B cell (primary cell): Measurements from ENCODE around the gene CNBP. TPM values are rescaled to one million over a fixed set of nuclear protein-coding genes. Genes with fewer than 3 reads are reported as not detected.

Experiments
- ATAC-seq: fragments of 200-7000 bp; cut with Tn5 transposase; one replicate; pipeline ENCODE4 v1.10.0; 2021; ENCODE audit warnings: low read depth, mild to moderate bottlenecking, moderate number of reproducible peaks, moderate library complexity
- CTCF ChIA-PET: fragments of 350-600 bp; sonication (Branson Sonifier 250); formaldehyde crosslinking; loops from one replicate; lab custom pipeline; 2021; ENCODE audit warnings: antibody characterized with exemption, inconsistent platforms; lab: Charles Lee
- POLR2A ChIA-PET: fragments of 350-600 bp; sonication (Branson Sonifier 250); formaldehyde crosslinking; loops from one replicate; lab custom pipeline; 2021; ENCODE audit warnings: antibody characterized with exemption; lab: Charles Lee
- DNase-seq: peaks from one replicate; pipeline ENCODE4 v3.0.0; 2013
- H2AFZ ChIP-seq: 2 replicates; pipeline ENCODE4 v1.6.1; 2012; ENCODE audit warnings: mild to moderate bottlenecking, low read depth, low read length; ENCODE audit not compliant: insufficient read depth, poor library complexity, severe bottlenecking
- H3K27ac ChIP-seq, 2 donors: 1 replicate in 1 of 2; 2 replicates in 1 of 2; pipeline ENCODE4 v1.5.1; 2012 to 2013; ENCODE audit warnings: low read length in 2 of 2, mild to moderate bottlenecking in 2 of 2, moderate library complexity in 1 of 2
- H3K27me3 ChIP-seq, 4 experiments: fragments of 200-600 bp in 1 of 4; sonication (generic) in 1 of 4; replicated peaks in 1 of 4; 1 replicate in 2 of 4; 2 replicates in 2 of 4; pipeline versions ENCODE4 v1.6.1 to v1.7.0; 2013 to 2016; ENCODE audit warnings: low read length in 3 of 4, mild to moderate bottlenecking in 2 of 4, mixed read lengths in 1 of 4, moderate library complexity in 1 of 4; ENCODE audit not compliant: insufficient read depth in 4 of 4, control insufficient read depth in 3 of 4; ENCODE audit errors: control extremely low read depth in 1 of 4
- H3K36me3 ChIP-seq, 2 experiments: replicated peaks in 1 of 2; 1 replicate in 1 of 2; 2 replicates in 1 of 2; pipeline versions ENCODE4 v1.6.1 to v1.7.1; 2013; ENCODE audit warnings: low read length in 1 of 2; ENCODE audit not compliant: insufficient read depth in 2 of 2, control insufficient read depth in 1 of 2; ENCODE audit errors: control extremely low read depth in 1 of 2, extremely low read depth in 1 of 2
- H3K4me1 ChIP-seq, 2 donors: fragments of 200-600 bp in 1 of 2; sonication (generic) in 1 of 2; 1 replicate in 1 of 2; 2 replicates in 1 of 2; pipeline versions ENCODE4 v1.5.1 to v1.6.1; 2013 to 2017; ENCODE audit warnings: low read length in 2 of 2; ENCODE audit not compliant: control insufficient read depth in 2 of 2, insufficient read depth in 2 of 2
- H3K4me2 ChIP-seq: replicated peaks from 2 replicates; pipeline ENCODE3; 2012; ENCODE audit warnings: mild to moderate bottlenecking, low read depth, low read length; ENCODE audit not compliant: poor library complexity, severe bottlenecking
- H3K4me3 ChIP-seq, 5 experiments: fragments of 200-600 bp in 1 of 5; sonication (generic) in 1 of 5; 1 replicate in 3 of 5; 2 replicates in 2 of 5; pipeline versions ENCODE4 v1.5.1 to v1.7.0; 2011 to 2016; ENCODE audit warnings: low read length in 4 of 5, mild to moderate bottlenecking in 4 of 5, low read depth in 2 of 5, control low read depth in 1 of 5, moderate library complexity in 1 of 5; ENCODE audit not compliant: insufficient read depth in 1 of 5; ENCODE audit errors: control extremely low read depth in 1 of 5, extremely low read depth in 1 of 5
- H3K79me2 ChIP-seq: fragments of 200-600 bp; sonication (generic); one replicate; pipeline ENCODE4 v1.6.0; 2016; ENCODE audit warnings: low read length; ENCODE audit not compliant: control insufficient read depth, insufficient read depth
- H3K9ac ChIP-seq: fragments of 200-600 bp; sonication (generic); 2 replicates; pipeline ENCODE4 v1.6.1; 2017; ENCODE audit warnings: mild to moderate bottlenecking, low read length, moderate library complexity
- H3K9me3 ChIP-seq, 3 donors: one replicate each; pipeline versions ENCODE4 v1.6.1 to v1.7.1; 2013; ENCODE audit warnings: low read length in 2 of 3; ENCODE audit not compliant: control insufficient read depth in 2 of 3, insufficient read depth in 1 of 3; ENCODE audit errors: control extremely low read depth in 1 of 3
- H4K20me1 ChIP-seq: 2 replicates; pipeline ENCODE4 v1.6.0; 2012; ENCODE audit warnings: mild to moderate bottlenecking, low read length; ENCODE audit not compliant: insufficient read depth, control insufficient read depth, poor library complexity, severe bottlenecking
- H3K27ac Mint-ChIP-seq: one replicate; pipeline ENCODE4 v1.8.0; 2021; ENCODE audit warnings: mixed read lengths
- H3K27me3 Mint-ChIP-seq: one replicate; pipeline ENCODE4 v1.8.0; 2021; ENCODE audit warnings: mixed read lengths
- H3K4me1 Mint-ChIP-seq: one replicate; pipeline ENCODE4 v1.8.0; 2021; ENCODE audit warnings: mixed read lengths
- H3K4me3 Mint-ChIP-seq: one replicate; pipeline ENCODE4 v1.8.0; 2021; ENCODE audit warnings: mixed read lengths
- H3K9me3 Mint-ChIP-seq: one replicate; pipeline ENCODE4 v1.8.0; 2022; ENCODE audit warnings: mixed read lengths; ENCODE audit not compliant: insufficient read depth
- CTCF ChIP-seq: fragments of 200-600 bp; IDR thresholded peaks from one replicate; pipeline ENCODE4 v1.8.0; 2022; ENCODE audit warnings: antibody characterized with exemption, mild to moderate bottlenecking
- EZH2 ChIP-seq: IDR thresholded peaks from 2 replicates; pipeline ENCODE4 v1.6.1; 2012; ENCODE audit warnings: borderline replicate concordance, low read depth, mild to moderate bottlenecking, moderate library complexity, low read length; ENCODE audit not compliant: insufficient read depth, poor library complexity, severe bottlenecking
- WGBS: methylation state at CpG from one replicate; pipeline ENCODE4 v1.1.5; 2013; ENCODE audit warnings: missing lambda C conversion rate; ENCODE audit not compliant: insufficient coverage; 5-methylcytosine and 5-hydroxymethylcytosine counted together
- intact Hi-C: fragments of 100-400 bp; cut with micrococcal nuclease; formaldehyde crosslinking; loops from one replicate; pipeline ENCODE4 v1.10.0; 2022
- polyA plus RNA-seq: library from polyadenylated mRNA; depleted of rRNA; stranded (reverse); fragments of >200 nt; gene quantifications from 2 replicates; pipeline ENCODE4 v1.2.3, GENCODE V29; 2012
- total RNA-seq, 2 donors: library from RNA; stranded (reverse); fragments of 120-200 nt in 1 of 2; gene quantifications; 1 replicate in 1 of 2; 2 replicates in 1 of 2; pipeline versions ENCODE4 v1.2.3 to v1.2.4, GENCODE V29; 2013 to 2022

Gene CNBP
- total and polyA plus RNA-seq, 2 donors (not counting 1 experiment from before 2014, with no cell fraction given): 167 to 304 TPM

- Histone ChIP-seq H4K20me1 (no peaks in the 10 kb centered on the region), H3K27ac (peak overlapping the region in 1 of 2 donors; percentile 1), H3K4me2 (no peak overlapping the region), H2AFZ (peak overlapping the region; percentile 30), H3K79me2 (no peaks in the 10 kb centered on the region), H3K36me3 (no peaks in the 10 kb centered on the region), H3K27me3 (no peaks in the 10 kb centered on the region), H3K4me1 (peaks cover 24 to 42% of the 10 kb centered on the region in 2 donors), H3K9me3 (peaks cover 0 to under 1% (median 0%) of the 10 kb centered on the region in 3 donors), H3K4me3 (peak overlapping the region in 1 of 5 experiments; percentile 19), H3K9ac (no peak overlapping the region)
- Mint-ChIP-seq H3K4me3 (no peak overlapping the region), H3K4me1 (peaks cover 55% of the 10 kb centered on the region), H3K9me3 (peaks cover 4% of the 10 kb centered on the region), H3K27me3 (no peaks in the 10 kb centered on the region), H3K27ac (peak overlapping the region; percentile 79)
- ChIA-PET POLR2A (interaction anchor here (1.0 to 1.2 kb wide), 2 partner anchors 45 to 47 kb away, joined by 3 to 7 read pairs; partner anchors contain the start of gene CNBP), CTCF (interaction anchor here (0.6 to 11.3 kb wide), 4 partner anchors 15 to 259 kb away, joined by 3 to 98 read pairs (median 4); partner anchors contain the start of gene COPG1)
- intact Hi-C loops: loop anchor here (5.0 kb wide), 2 partner anchors 212 to 503 kb away; partner anchors contain the start of genes IFT122 and RAB7A
- no peak for TF ChIP-seq CTCF
- TF ChIP-seq EZH2: no peak
- DNase-seq (peak; percentile 31), ATAC-seq (peak; percentile 7)
- 67% methylated on average over 2 of the region's 7 CpGs for WGBS
Measured at GRCh38 chr3:129230311-129231019, 46.8 kb upstream of the CNBP start.
